ENCODE data around the gene CNNM2.

The CNNM2 gene

GRCh38 chr10:102900006-102900405, 18.1 kb upstream of the CNNM2 start:
- intact Hi-C loops (cut with DNase I; ENCODE audit: low total_unique reads), result loop anchor here (5.0 kb wide), 1 partner anchor 63 kb away; the partner anchor contains the start of gene CYP17A1
- no peak for DNase-seq
- no peak overlapping the region for H3K4me3 ChIP-seq
- no peaks in the 10 kb centered on the region for H3K4me1 ChIP-seq
- no peaks in the 10 kb centered on the region for H3K9me3 ChIP-seq
- H3K27me3 ChIP-seq, result no peaks in the 10 kb centered on the region
- TF ChIP-seq CTCF (IDR thresholded peaks at IDR 0.05), result no peak
- peaks cover 0 to 20% (median 0%) of the 10 kb centered on the region in 3 donors for H3K36me3 ChIP-seq
- H3K27ac ChIP-seq, result no peak overlapping the region

- no peaks in the 10 kb centered on the region for H3K4me1 ChIP-seq
- no peaks in the 10 kb centered on the region for H3K9me3 ChIP-seq
- no peak overlapping the region for H3K4me3 ChIP-seq
- H3K27me3 ChIP-seq, result no peaks in the 10 kb centered on the region
- no peak for TF ChIP-seq CTCF (IDR thresholded peaks at IDR 0.05)
- H3K27ac ChIP-seq, result no peak overlapping the region
- intact Hi-C loops (cut with DNase I; ENCODE audit: low total_unique reads), result loop anchor here (5.0 kb wide), 1 partner anchor 67 kb away; the partner anchor contains the start of gene CYP17A1
- DNase-seq, result no peak
- H3K36me3 ChIP-seq, result no peaks in the 10 kb centered on the region
Measured at GRCh38 chr10:102904346-102904745, 13.7 kb upstream of the CNNM2 start.

- TF ChIP-seq CTCF (IDR thresholded peaks at IDR 0.05), result no peak
- Histone ChIP-seq H3K4me1 (no peaks in the 10 kb centered on the region), H3K27ac (no peak overlapping the region), H3K27me3 (no peaks in the 10 kb centered on the region), H3K9me3 (no peaks in the 10 kb centered on the region), H3K4me3 (no peak overlapping the region), H3K36me3 (no peaks in the 10 kb centered on the region)
- no peak for DNase-seq
- intact Hi-C loops (cut with DNase I; ENCODE audit: low total_unique reads), result no loop called here
Measured at GRCh38 chr10:102906507-102906906, 11.6 kb upstream of the CNNM2 start.

GRCh38 chr10:102914781-102915180, 3.3 kb upstream of the CNNM2 start:
- Histone ChIP-seq H3K4me1 (peaks cover 0 to 17% (median 3%) of the 10 kb centered on the region in 4 donors), H3K27me3 (no peaks in the 10 kb centered on the region), H3K27ac (no peak overlapping the region), H3K36me3 (no peaks in the 10 kb centered on the region), H3K4me3 (no peak overlapping the region), H3K9me3 (no peaks in the 10 kb centered on the region)
- intact Hi-C loops (cut with DNase I; ENCODE audit: low total_unique reads), result no loop called here
- no peak for DNase-seq
- TF ChIP-seq CTCF (IDR thresholded peaks at IDR 0.05), result no peak

- peaks cover 0 to 18% (median 8%) of the 10 kb centered on the region in 4 donors for H3K4me1 ChIP-seq
- intact Hi-C loops (cut with DNase I; ENCODE audit: low total_unique reads), result loop anchor here (2.0 kb wide), 1 partner anchor 329 kb away; the partner anchor contains the start of gene RPEL1
- no peak overlapping the region for H3K4me3 ChIP-seq
- H3K27me3 ChIP-seq, result no peaks in the 10 kb centered on the region
- no peak for TF ChIP-seq CTCF (IDR thresholded peaks at IDR 0.05)
- no peak overlapping the region for H3K27ac ChIP-seq
- DNase-seq, result no peak
- no peaks in the 10 kb centered on the region for H3K9me3 ChIP-seq
- H3K36me3 ChIP-seq, result no peaks in the 10 kb centered on the region
Measured at GRCh38 chr10:102916173-102916572, 1.9 kb upstream of the CNNM2 start.
